Upper lobe of left lung (tissue), 4 donors: ENCODE measurements around the gene IQCB1.

Experiments used
- CTCF ChIP-seq, 6 experiments: fragments of 450-650 bp in 4 of 6; fragments of 200-600 bp in 2 of 6; sonication (generic) in 2 of 6; IDR thresholded peaks; one replicate each; pipeline ENCODE4 v1.5.1; 2016 to 2019; ENCODE audit warnings: antibody characterized with exemption in 6 of 6
- POLR2A ChIP-seq, 4 donors: fragments of 450-650 bp; IDR thresholded peaks; one replicate each; pipeline ENCODE4 v1.5.1; 2016 to 2017; ENCODE audit warnings: antibody characterized with exemption in 4 of 4, mild to moderate bottlenecking in 2 of 4

GRCh38 chr3:121757812-121758545 is 76.9 kb downstream of the IQCB1 start:
- TF ChIP-seq CTCF (IDR thresholded peaks at IDR 0.05) (no peak), POLR2A (IDR thresholded peaks at IDR 0.05) (no peak)
